IPS DF 6.9 (cell line): Measurements from ENCODE around the gene ACSF3.

Experiments used
- DNase-seq: peaks from one replicate; pipeline ENCODE4 v3.0.0-alpha.2; 2013; ENCODE audit warnings: low read depth, low spot score
- H3K27ac ChIP-seq: one replicate; pipeline ENCODE4 v1.5.1; 2013; ENCODE audit warnings: low read length, control low read depth
- H3K27me3 ChIP-seq: 2 replicates; pipeline ENCODE4 v1.6.1; 2013; ENCODE audit warnings: mild to moderate bottlenecking, low read length; ENCODE audit not compliant: control insufficient read depth, insufficient read depth
- H3K36me3 ChIP-seq: 2 replicates; pipeline ENCODE4 v1.6.1; 2013; ENCODE audit warnings: low read length; ENCODE audit not compliant: control insufficient read depth, insufficient read depth
- H3K4me1 ChIP-seq: 2 replicates; pipeline ENCODE4 v1.6.1; 2013; ENCODE audit warnings: low read length; ENCODE audit not compliant: control insufficient read depth, insufficient read depth
- H3K4me3 ChIP-seq: 2 replicates; pipeline ENCODE4 v1.5.1; 2013; ENCODE audit warnings: mild to moderate bottlenecking, low read length
- H3K9me3 ChIP-seq: 2 replicates; pipeline ENCODE4 v1.6.1; 2013; ENCODE audit warnings: low read length, inconsistent platforms; ENCODE audit not compliant: control insufficient read depth, insufficient read depth
- WGBS: extraction: QIAGEN DNeasy Blood & Tissue Kit; methylation state at CpG from one replicate; pipeline ENCODE4 v1.1.7; 2013; ENCODE audit warnings: mixed read lengths, missing lambda C conversion rate; ENCODE audit not compliant: insufficient read length, insufficient coverage; 5-methylcytosine and 5-hydroxymethylcytosine counted together

The ACSF3 gene

GRCh38 chr16:89118361-89119165 lies 24.9 kb downstream of the ACSF3 start:
- peaks cover 4% of the 10 kb centered on the region for H3K4me1 ChIP-seq
- H3K27me3 ChIP-seq: no peaks in the 10 kb centered on the region
- H3K27ac ChIP-seq: no peak overlapping the region
- no peak overlapping the region for H3K4me3 ChIP-seq
- H3K36me3 ChIP-seq: peaks cover 21% of the 10 kb centered on the region
- no peak for DNase-seq
- H3K9me3 ChIP-seq: no peaks in the 10 kb centered on the region
- no CpG with 5 or more reads among the region's 23 CpGs for WGBS

DNA sequence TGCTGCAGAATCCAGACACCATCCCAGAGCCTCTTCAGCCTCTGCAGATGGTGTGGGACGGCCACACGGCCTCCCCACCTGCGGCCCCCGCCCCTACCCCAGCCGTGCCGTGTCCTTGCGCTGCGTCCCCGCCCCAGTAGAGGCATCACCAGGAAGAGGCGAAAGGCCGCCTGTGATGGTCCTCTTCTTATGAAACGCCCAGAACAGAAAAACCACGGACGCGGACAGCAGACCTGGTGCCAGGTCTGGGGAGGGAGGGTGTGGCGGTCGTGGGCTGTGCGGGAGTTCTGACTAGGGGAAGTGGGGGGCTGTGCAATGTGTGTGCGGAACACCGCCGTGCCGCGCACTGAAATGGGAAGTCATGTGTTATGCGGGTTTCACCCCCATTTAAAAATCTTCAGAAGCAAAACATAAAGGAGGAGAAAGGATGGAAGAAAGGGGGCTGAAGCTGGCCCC lies 25.5 kb downstream of the ACSF3 start:
- no CpG with 5 or more reads among the region's 24 CpGs for WGBS
- Histone ChIP-seq H3K36me3 (peaks cover 19% of the 10 kb centered on the region), H3K4me3 (no peak overlapping the region), H3K4me1 (peaks cover 2% of the 10 kb centered on the region), H3K9me3 (no peaks in the 10 kb centered on the region), H3K27me3 (no peaks in the 10 kb centered on the region), H3K27ac (no peak overlapping the region)
- no peak for DNase-seq

DNA sequence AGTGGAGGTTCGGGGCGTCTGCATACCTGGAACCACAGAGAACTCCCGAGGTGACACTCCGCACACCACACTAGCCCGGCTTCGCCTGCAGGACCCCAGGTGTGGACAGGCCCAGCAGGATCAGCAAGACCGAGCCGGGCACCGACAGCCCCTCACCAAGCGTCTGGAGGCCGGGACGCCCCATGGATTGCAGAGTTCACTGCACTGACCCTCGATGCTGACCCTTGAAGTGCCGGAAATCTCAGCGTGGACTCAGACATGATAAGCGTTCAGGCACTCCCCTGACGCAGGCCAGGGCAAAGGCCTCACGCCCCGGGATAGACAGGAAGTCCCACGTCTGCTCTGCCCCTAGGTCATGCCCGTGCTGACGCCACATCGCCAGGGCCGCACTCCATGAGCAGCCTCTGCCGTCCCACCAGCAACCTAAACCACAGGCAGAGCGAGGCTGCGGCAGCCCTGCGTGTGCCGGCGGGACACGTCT lies 26.0 kb downstream of the ACSF3 start:
- peaks cover 24% of the 10 kb centered on the region for H3K36me3 ChIP-seq

DNA sequence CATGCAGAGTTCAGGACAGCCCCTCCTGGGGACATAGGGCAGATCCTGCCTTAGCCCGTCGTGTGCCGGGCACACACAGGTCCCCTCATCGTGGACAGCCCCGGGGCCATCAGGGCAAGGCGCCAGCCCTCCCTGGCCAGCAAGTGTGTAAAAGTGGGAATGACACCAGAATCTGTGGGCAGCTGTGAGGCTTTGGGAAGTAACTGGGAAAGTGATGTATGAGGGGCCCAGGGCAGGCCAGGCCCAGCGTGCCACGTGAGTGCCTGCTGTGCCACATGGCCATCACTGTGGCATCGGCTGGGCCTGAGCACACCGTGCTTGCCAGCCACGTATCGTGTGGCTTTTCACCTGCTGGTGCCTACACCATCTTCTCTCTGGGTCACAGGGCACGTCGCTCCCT lies 26.6 kb downstream of the ACSF3 start:
- no peak overlapping the region for H3K27ac ChIP-seq
- no peaks in the 10 kb centered on the region for H3K27me3 ChIP-seq
- DNase-seq: no peak
- H3K36me3 ChIP-seq: peaks cover 24% of the 10 kb centered on the region
- H3K9me3 ChIP-seq: no peaks in the 10 kb centered on the region
- WGBS: no CpG with 5 or more reads among the region's 14 CpGs
- no peaks in the 10 kb centered on the region; the same call in 1 of the 2 replicates for H3K4me1 ChIP-seq
- H3K4me3 ChIP-seq: no peak overlapping the region

More for the DNA sequence above, 26.0 kb downstream of the ACSF3 start:
- no peak overlapping the region for H3K4me3 ChIP-seq
- H3K27me3 ChIP-seq: no peaks in the 10 kb centered on the region
- H3K4me1 ChIP-seq: no peaks in the 10 kb centered on the region; the same call in 1 of the 2 replicates
- H3K9me3 ChIP-seq: no peaks in the 10 kb centered on the region
- DNase-seq: no peak
- H3K27ac ChIP-seq: no peak overlapping the region
- WGBS: no CpG with 5 or more reads among the region's 31 CpGs

DNA sequence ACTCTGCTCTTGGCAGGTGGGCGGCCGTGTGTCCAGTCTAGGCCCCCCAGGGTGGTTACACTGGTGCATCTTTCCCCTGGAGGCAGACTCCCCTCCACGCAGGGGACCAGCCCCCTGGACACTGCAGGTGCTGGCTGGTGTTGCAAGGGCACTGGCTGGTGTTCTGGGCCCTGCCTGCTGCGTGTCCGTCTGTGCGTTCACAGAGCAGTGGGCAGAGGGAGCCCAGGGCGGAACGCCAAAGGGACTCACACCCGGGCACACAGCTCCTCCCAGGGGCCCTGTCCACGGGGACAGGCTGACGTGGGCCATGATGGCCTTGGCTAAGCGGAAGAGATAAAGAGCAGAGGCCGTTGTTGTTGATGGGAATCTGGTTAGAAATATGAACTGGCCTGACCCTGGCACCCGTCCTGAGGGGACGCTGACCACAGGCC lies 27.3 kb downstream of the ACSF3 start:
- no peak for DNase-seq
- no peaks in the 10 kb centered on the region; the same call in 1 of the 2 replicates for H3K4me1 ChIP-seq
- no peaks in the 10 kb centered on the region for H3K9me3 ChIP-seq
- no peaks in the 10 kb centered on the region for H3K27me3 ChIP-seq
- H3K27ac ChIP-seq: no peak overlapping the region
- peaks cover 24% of the 10 kb centered on the region for H3K36me3 ChIP-seq
- no peak overlapping the region for H3K4me3 ChIP-seq
- no CpG with 5 or more reads among the region's 15 CpGs for WGBS

GRCh38 chr16:89121691-89122321 lies 28.2 kb downstream of the ACSF3 start:
- no peaks in the 10 kb centered on the region for H3K27me3 ChIP-seq
- peaks cover 24% of the 10 kb centered on the region for H3K36me3 ChIP-seq
- H3K9me3 ChIP-seq: no peaks in the 10 kb centered on the region
- H3K4me3 ChIP-seq: no peak overlapping the region
- no peaks in the 10 kb centered on the region; the same call in 1 of the 2 replicates for H3K4me1 ChIP-seq
- H3K27ac ChIP-seq: no peak overlapping the region
- DNase-seq: no peak
- WGBS: no CpG with 5 or more reads among the region's 24 CpGs

DNA sequence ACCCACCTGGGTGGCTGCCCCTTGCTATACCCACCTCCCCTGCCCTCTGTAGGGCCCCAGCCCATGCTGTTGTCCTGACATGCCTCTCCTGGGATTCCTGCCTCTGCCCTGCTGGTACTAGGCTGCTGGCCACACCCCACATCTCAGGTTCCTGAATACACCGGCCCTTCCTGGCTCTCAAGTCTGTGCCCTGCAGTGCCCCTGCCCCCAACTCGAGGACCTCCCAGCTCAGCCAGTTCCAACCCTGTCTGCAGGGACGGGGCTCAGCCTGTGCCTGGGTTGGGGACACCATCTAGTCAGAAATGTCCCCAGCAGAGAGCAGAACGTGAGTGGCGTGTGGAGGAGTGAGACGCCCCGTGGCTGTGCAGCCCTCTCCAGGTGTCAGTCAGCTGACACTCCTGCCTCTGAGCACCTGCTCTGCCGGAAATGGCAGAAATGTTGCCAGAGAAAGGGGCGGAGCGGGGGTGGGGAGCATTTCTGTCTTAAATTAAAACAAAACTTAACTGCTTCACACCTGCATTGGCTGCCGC lies 28.7 kb downstream of the ACSF3 start:
- Histone ChIP-seq H3K27ac (no peak overlapping the region), H3K27me3 (no peaks in the 10 kb centered on the region), H3K4me1 (no peaks in the 10 kb centered on the region; the same call in 1 of the 2 replicates), H3K36me3 (peaks cover 21% of the 10 kb centered on the region), H3K4me3 (no peak overlapping the region), H3K9me3 (no peaks in the 10 kb centered on the region)
- DNase-seq: no peak
- no CpG with 5 or more reads among the region's 11 CpGs for WGBS

DNA sequence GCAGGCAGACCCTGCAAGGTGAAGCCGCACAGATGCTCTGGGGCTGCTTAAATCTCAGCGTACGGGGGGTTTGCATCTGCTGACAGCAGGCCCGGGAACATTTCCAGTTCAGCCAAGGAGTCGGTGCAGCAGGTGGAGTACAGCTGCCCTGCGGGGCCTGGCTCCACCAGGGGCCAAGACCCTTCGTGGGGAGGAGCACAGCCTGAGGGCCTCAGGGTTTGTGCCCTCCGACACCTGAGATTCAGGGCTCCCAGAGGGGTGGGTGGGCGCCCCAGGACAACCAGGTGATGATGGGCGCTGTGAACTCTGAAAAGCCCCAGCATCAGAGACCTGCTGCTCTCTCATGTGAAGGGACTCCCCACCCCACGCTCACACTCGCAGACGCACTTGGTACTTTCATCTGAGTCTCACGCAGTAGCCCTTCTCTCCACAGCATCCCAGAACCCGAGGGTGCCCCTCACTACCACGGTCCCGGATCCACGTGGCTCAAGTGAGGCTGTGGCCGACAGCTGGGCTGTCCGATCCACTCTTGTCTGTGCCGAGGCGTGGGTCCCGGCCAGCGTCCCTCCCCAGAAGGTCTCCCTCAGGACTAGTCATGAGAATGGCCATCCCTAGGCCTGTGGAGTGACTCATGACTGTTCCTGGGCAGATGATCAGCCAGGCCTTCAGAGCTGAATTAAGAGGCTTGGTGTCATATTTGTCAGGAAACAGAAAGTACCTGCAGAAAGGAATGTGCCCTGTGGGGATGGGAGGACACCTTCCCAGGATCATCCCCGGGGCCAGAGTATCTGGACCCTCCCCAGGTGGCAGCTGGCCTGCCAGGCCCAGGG lies 29.6 kb downstream of the ACSF3 start:
- Histone ChIP-seq H3K4me1 (no peaks in the 10 kb centered on the region; the same call in 1 of the 2 replicates), H3K27ac (no peak overlapping the region), H3K9me3 (no peaks in the 10 kb centered on the region), H3K27me3 (no peaks in the 10 kb centered on the region), H3K4me3 (no peak overlapping the region), H3K36me3 (peaks cover 19% of the 10 kb centered on the region)
- no peak for DNase-seq
- WGBS: no CpG with 5 or more reads among the region's 25 CpGs

DNA sequence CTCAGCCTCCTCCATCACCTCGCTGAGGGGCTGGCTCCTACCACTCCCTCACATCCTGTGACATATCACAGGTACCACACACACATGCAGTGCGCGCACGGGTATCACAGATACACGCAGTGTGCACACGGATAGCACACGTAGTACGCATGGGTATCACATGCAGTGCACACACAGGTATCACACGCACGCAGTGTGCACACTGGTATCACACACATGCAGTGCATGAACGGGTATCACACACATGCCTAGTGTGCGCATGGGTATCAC lies 30.1 kb downstream of the ACSF3 start:
- DNase-seq: no peak
- Histone ChIP-seq H3K27me3 (no peaks in the 10 kb centered on the region), H3K4me1 (no peaks in the 10 kb centered on the region; the same call in 1 of the 2 replicates), H3K4me3 (no peak overlapping the region), H3K9me3 (no peaks in the 10 kb centered on the region), H3K27ac (no peak overlapping the region), H3K36me3 (peaks cover 19% of the 10 kb centered on the region)
- WGBS: no CpG with 5 or more reads among the region's 12 CpGs

DNA sequence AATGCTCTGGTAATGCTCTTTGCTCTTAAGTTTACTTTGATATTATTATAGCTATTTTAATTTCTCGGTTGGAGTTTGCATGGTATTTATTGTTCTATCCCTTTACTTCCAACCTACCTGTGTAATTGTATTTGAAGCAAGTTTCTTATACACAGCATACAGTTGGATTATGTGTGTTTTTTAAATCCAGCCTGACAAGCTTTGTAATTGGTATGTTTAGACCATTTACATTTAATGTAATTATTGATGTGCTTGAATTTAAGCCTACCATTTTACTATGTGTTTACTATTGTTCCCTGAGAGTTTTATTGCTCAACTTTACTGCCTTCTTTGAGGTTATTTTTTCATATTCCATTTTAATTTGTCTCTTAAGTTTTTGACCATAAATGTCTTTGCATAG lies 35.7 kb downstream of the ACSF3 start:
- DNase-seq: no peak
- no peak overlapping the region for H3K4me3 ChIP-seq
- no peak overlapping the region for H3K27ac ChIP-seq
- H3K27me3 ChIP-seq: no peaks in the 10 kb centered on the region
- WGBS: no CpG with 5 or more reads among the region's 1 CpG
- no peaks in the 10 kb centered on the region for H3K9me3 ChIP-seq
- H3K4me1 ChIP-seq: no peaks in the 10 kb centered on the region
- H3K36me3 ChIP-seq: peaks cover 8% of the 10 kb centered on the region
